ENCODE measurements around the gene WASL.
"Not testable (repeated sequence)": the region's sequence is repeated elsewhere in the genome, so short reads cannot be mapped to it uniquely, and the experiment has no call there.

Gene WASL

GRCh38 chr7:123729218-123729578 is 19.6 kb downstream of the WASL start:
- DNase-seq: no peak

- DNase-seq: no peak
Measured at GRCh38 chr7:123727071-123727837, 21.5 kb downstream of the WASL start.

GRCh38 chr7:123725586-123726171 is 23.1 kb downstream of the WASL start:
- no peak for DNase-seq

- DNase-seq: no peak
Measured at GRCh38 chr7:123724817-123725253, 24.0 kb downstream of the WASL start.

GRCh38 chr7:123723913-123724312 is 24.9 kb downstream of the WASL start:
- DNase-seq: no peak

- DNase-seq: not testable (repeated sequence)
Measured at GRCh38 chr7:123720527-123720926, 28.3 kb downstream of the WASL start.

GRCh38 chr7:123719197-123719721 is 29.5 kb downstream of the WASL start:
- DNase-seq: no peak

GRCh38 chr7:123718773-123719172 is 30.0 kb downstream of the WASL start:
- DNase-seq: no peak

- no peak for DNase-seq
Measured at GRCh38 chr7:123717689-123718088, 31.1 kb downstream of the WASL start.

- DNase-seq: no peak
Measured at GRCh38 chr7:123716877-123717276, 31.9 kb downstream of the WASL start.

- no peak for DNase-seq
Measured at GRCh38 chr7:123715799-123716198, 33.0 kb downstream of the WASL start.

GRCh38 chr7:123715198-123715597 is 33.6 kb downstream of the WASL start:
- no peak for DNase-seq

- DNase-seq: no peak
Measured at GRCh38 chr7:123714296-123715080, 34.3 kb downstream of the WASL start.

GRCh38 chr7:123712619-123713018 is 36.2 kb downstream of the WASL start:
- DNase-seq: no peak

- no peak for DNase-seq
Measured at GRCh38 chr7:123711832-123712293, 36.9 kb downstream of the WASL start.

- DNase-seq: no peak
Measured at GRCh38 chr7:123710683-123711082, 38.1 kb downstream of the WASL start.

GRCh38 chr7:123709525-123709924 is 39.3 kb downstream of the WASL start:
- no peak for DNase-seq

GRCh38 chr7:123705211-123705901 is 43.4 kb downstream of the WASL start:
- no peak for DNase-seq

GRCh38 chr7:123695944-123696677 is 52.7 kb downstream of the WASL start:
- DNase-seq: no peak

GRCh38 chr7:123692471-123692877 is 56.3 kb downstream of the WASL start:
- no peak for DNase-seq

GRCh38 chr7:123690550-123690949 is 58.3 kb downstream of the WASL start:
- DNase-seq: no peak

- no peak for DNase-seq
Measured at GRCh38 chr7:123689250-123689649, 59.6 kb downstream of the WASL start.

All from stimulated activated CD4-positive, alpha-beta T cell treated with anti-CD3 and anti-CD28 coated beads, Interleukin-15, amount 100 ng/mL, for 24 hours (primary cell).